ENCODE data around the gene CDC42SE2. TPM values are rescaled to one million over a fixed set of nuclear protein-coding genes. Genes with fewer than 3 reads are reported as not detected.
"Not testable (repeated sequence)": the region's sequence is repeated elsewhere in the genome, so short reads cannot be mapped to it uniquely, and the experiment has no call there.

Gene CDC42SE2
- total RNA-seq, 1 donor from 2014 or later: 32.3 TPM

GRCh38 chr5:131321066-131321465, 57.2 kb downstream of the CDC42SE2 start:
- no peak for DNase-seq

GRCh38 chr5:131322926-131323325, 59.1 kb downstream of the CDC42SE2 start:
- no peak for DNase-seq

GRCh38 chr5:131323378-131323777, 59.5 kb downstream of the CDC42SE2 start:
- DNase-seq: no peak

GRCh38 chr5:131324303-131324702, 60.5 kb downstream of the CDC42SE2 start:
- peak; percentile 62 for DNase-seq

- DNase-seq: no peak
Observed at GRCh38 chr5:131328536-131329285, 64.9 kb downstream of the CDC42SE2 start.

GRCh38 chr5:131329286-131329560, 65.4 kb downstream of the CDC42SE2 start:
- DNase-seq: no peak

- DNase-seq: no peak
Observed at GRCh38 chr5:131330031-131330430, 66.2 kb downstream of the CDC42SE2 start.

GRCh38 chr5:131335756-131336155, 71.9 kb downstream of the CDC42SE2 start:
- not testable (repeated sequence) for DNase-seq

- not testable (repeated sequence) for DNase-seq
Observed at GRCh38 chr5:131336801-131337200, 72.9 kb downstream of the CDC42SE2 start.

- not testable (repeated sequence) for DNase-seq
Observed at GRCh38 chr5:131337240-131338050, 73.6 kb downstream of the CDC42SE2 start.

- no peak for DNase-seq
Observed at GRCh38 chr5:131338051-131338453, 74.2 kb downstream of the CDC42SE2 start.

- DNase-seq: not testable (repeated sequence)
Observed at GRCh38 chr5:131344288-131344687, 80.4 kb downstream of the CDC42SE2 start.

GRCh38 chr5:131346204-131346603, 82.4 kb downstream of the CDC42SE2 start:
- DNase-seq: not testable (repeated sequence)

GRCh38 chr5:131353991-131354390, 90.1 kb downstream of the CDC42SE2 start:
- DNase-seq: no peak

GRCh38 chr5:131355971-131356528, 92.2 kb downstream of the CDC42SE2 start:
- DNase-seq: no peak

- no peak for DNase-seq
Observed at GRCh38 chr5:131356619-131357018, 92.8 kb downstream of the CDC42SE2 start.

GRCh38 chr5:131357739-131358561, 94.1 kb downstream of the CDC42SE2 start:
- DNase-seq: no peak

- DNase-seq: no peak
Observed at GRCh38 chr5:131361677-131362315, 97.9 kb downstream of the CDC42SE2 start.

GRCh38 chr5:131363811-131364506, 100.1 kb downstream of the CDC42SE2 start:
- DNase-seq: no peak

GRCh38 chr5:131364507-131365050, 100.7 kb downstream of the CDC42SE2 start:
- DNase-seq: no peak

GRCh38 chr5:131366428-131366827, 102.6 kb downstream of the CDC42SE2 start:
- DNase-seq: no peak
